Suprapubic skin (tissue), 4 donors: ENCODE data around the gene NABP1. TPM values are rescaled to one million over a fixed set of nuclear protein-coding genes. Genes with fewer than 3 reads are reported as not detected.

Experiments used
- DNase-seq, 2 donors: peaks; one replicate each; pipeline ENCODE4 v3.0.0-alpha.2; 2019; ENCODE audit warnings: low spot score in 2 of 2
- H3K27ac ChIP-seq: fragments of 200-600 bp; sonication (generic); one replicate; pipeline ENCODE4 v1.5.1; 2019
- H3K27me3 ChIP-seq: fragments of 200-600 bp; sonication (generic); one replicate; pipeline ENCODE4 v1.5.1; 2019
- H3K36me3 ChIP-seq: fragments of 200-600 bp; sonication (generic); one replicate; pipeline ENCODE4 v1.5.1; 2019
- H3K4me1 ChIP-seq: fragments of 200-600 bp; sonication (generic); one replicate; pipeline ENCODE4 v1.5.1; 2019
- H3K4me3 ChIP-seq: fragments of 200-600 bp; sonication (generic); one replicate; pipeline ENCODE4 v1.5.1; 2019; ENCODE audit warnings: mild to moderate bottlenecking
- H3K9me3 ChIP-seq: fragments of 200-600 bp; sonication (generic); one replicate; pipeline ENCODE4 v1.5.1; 2019
- CTCF ChIP-seq, 2 donors: fragments of 200-600 bp in 1 of 2; fragments of 450-650 bp in 1 of 2; sonication (generic) in 1 of 2; IDR thresholded peaks; one replicate each; pipeline ENCODE4 v1.5.1; 2016 to 2019; ENCODE audit warnings: antibody characterized with exemption in 2 of 2, mild to moderate bottlenecking in 1 of 2, moderate library complexity in 1 of 2
- EP300 ChIP-seq: sonication (generic); formaldehyde crosslinking; IDR thresholded peaks from one replicate; pipeline ENCODE4 v1.6.1; 2017; ENCODE audit warnings: antibody characterized with exemption
- POLR2A ChIP-seq, 2 donors: fragments of 450-650 bp; IDR thresholded peaks; one replicate each; pipeline ENCODE4 v1.6.1; 2017; ENCODE audit warnings: antibody characterized with exemption in 2 of 2, mild to moderate bottlenecking in 2 of 2, moderate library complexity in 2 of 2
- POLR2AphosphoS5 ChIP-seq, 3 donors: sonication (generic); formaldehyde crosslinking; IDR thresholded peaks; one replicate each; pipeline ENCODE4 v1.6.1; 2017; ENCODE audit warnings: antibody characterized with exemption in 3 of 3
- WGBS: methylation state at CpG from one replicate; pipeline ENCODE4 v1.1.5; 2018; 5-methylcytosine and 5-hydroxymethylcytosine counted together
- total RNA-seq, 4 donors: library from RNA; depleted of rRNA; stranded (reverse); fragments of >200 nt; gene quantifications; one replicate each; pipeline ENCODE4 v1.1.0, GENCODE V29; 2016

The NABP1 gene
- total RNA-seq, 4 donors from 2014 or later: 6.3 to 33.6 (median 16.1) TPM

GRCh38 chr2:191645032-191645431, 32.9 kb upstream of the NABP1 start:
- no peaks in the 10 kb centered on the region for H3K27me3 ChIP-seq
- WGBS: 92% methylated on average over 1 of the region's 1 CpG
- no peak overlapping the region for H3K27ac ChIP-seq

GRCh38 chr2:191645434-191646162, 32.3 kb upstream of the NABP1 start:
- WGBS: 30% methylated on average over 2 of the region's 2 CpGs
- TF ChIP-seq EP300: no peak
- no peak for TF ChIP-seq CTCF (IDR thresholded peaks at IDR 0.05)
- TF ChIP-seq POLR2AphosphoS5 (IDR thresholded peaks at IDR 0.05): no peak
- no peak for TF ChIP-seq POLR2A (IDR thresholded peaks at IDR 0.05)
- no peaks in the 10 kb centered on the region for H3K9me3 ChIP-seq
- H3K36me3 ChIP-seq: no peaks in the 10 kb centered on the region
- DNase-seq: no peak
- H3K27me3 ChIP-seq: no peaks in the 10 kb centered on the region
- H3K4me3 ChIP-seq: no peak overlapping the region
- peak overlapping the region; percentile 61 for H3K27ac ChIP-seq
- peaks cover 3% of the 10 kb centered on the region for H3K4me1 ChIP-seq

More at GRCh38 chr2:191645032-191645431, 32.9 kb upstream of the NABP1 start:
- H3K9me3 ChIP-seq: no peaks in the 10 kb centered on the region
- TF ChIP-seq EP300: no peak
- no peak for TF ChIP-seq POLR2A (IDR thresholded peaks at IDR 0.05)
- TF ChIP-seq POLR2AphosphoS5 (IDR thresholded peaks at IDR 0.05): no peak
- no peak for TF ChIP-seq CTCF (IDR thresholded peaks at IDR 0.05)
- no peaks in the 10 kb centered on the region for H3K36me3 ChIP-seq
- no peak for DNase-seq
- no peak overlapping the region for H3K4me3 ChIP-seq
- H3K4me1 ChIP-seq: peaks cover 3% of the 10 kb centered on the region

DNA sequence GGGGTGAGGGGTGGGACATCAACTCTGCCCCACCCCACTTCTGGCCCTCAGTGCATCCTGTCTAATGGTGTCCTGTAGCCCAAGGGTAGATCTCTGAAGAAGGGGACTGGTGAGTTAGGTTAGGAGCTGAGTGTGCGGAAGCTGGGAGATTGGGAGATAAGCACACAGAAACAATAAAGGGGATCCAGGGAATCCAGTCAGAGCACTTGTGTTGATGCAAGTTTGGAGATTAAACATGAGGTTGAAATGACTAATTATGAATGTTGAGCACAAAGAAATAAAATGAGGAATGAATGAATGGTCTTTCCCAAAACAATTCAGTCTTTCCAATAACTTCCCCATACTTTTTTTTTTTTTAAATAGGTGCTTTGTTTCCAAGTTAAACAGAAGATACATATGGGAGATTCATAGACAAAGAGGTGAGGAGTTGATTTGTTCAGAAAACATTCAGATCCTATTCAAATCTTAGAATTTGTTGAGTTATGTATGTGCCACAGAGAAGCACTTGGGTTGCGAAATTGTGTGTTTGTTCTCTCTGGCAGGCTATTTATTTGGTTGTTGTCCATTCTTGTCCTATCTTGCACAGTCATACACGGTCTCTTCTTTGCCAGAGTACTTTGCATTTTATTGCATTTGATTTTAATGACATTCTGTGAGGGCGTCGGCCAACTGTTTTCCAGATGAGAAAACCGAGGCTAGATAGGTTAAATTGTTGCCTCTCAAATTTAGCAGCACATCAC, 31.6 kb upstream of the NABP1 start:
- Histone ChIP-seq H3K4me3 (no peak overlapping the region), H3K36me3 (no peaks in the 10 kb centered on the region), H3K4me1 (peaks cover 7% of the 10 kb centered on the region), H3K9me3 (no peaks in the 10 kb centered on the region), H3K27me3 (no peaks in the 10 kb centered on the region), H3K27ac (peak overlapping the region; percentile 61)
- no peak for DNase-seq
- 50% methylated on average over 6 of the region's 6 CpGs for WGBS
- no peak for TF ChIP-seq POLR2AphosphoS5 (IDR thresholded peaks at IDR 0.05)
- TF ChIP-seq CTCF (IDR thresholded peaks at IDR 0.05): no peak
- TF ChIP-seq POLR2A (IDR thresholded peaks at IDR 0.05): no peak
- no peak for TF ChIP-seq EP300

GRCh38 chr2:191649519-191649918, 28.4 kb upstream of the NABP1 start:
- no peaks in the 10 kb centered on the region for H3K27me3 ChIP-seq
- no peak for TF ChIP-seq POLR2AphosphoS5 (IDR thresholded peaks at IDR 0.05)
- no peak for TF ChIP-seq EP300
- TF ChIP-seq CTCF (IDR thresholded peaks at IDR 0.05): no peak
- TF ChIP-seq POLR2A (IDR thresholded peaks at IDR 0.05): no peak
- no peak for DNase-seq
- no peaks in the 10 kb centered on the region for H3K36me3 ChIP-seq
- H3K27ac ChIP-seq: no peak overlapping the region
- no peak overlapping the region for H3K4me3 ChIP-seq
- 54% methylated on average over 2 of the region's 2 CpGs for WGBS
- H3K4me1 ChIP-seq: peaks cover 7% of the 10 kb centered on the region
- H3K9me3 ChIP-seq: no peaks in the 10 kb centered on the region
